HepG2 (cell line): ENCODE results near the gene TSPAN13.

Experiments used
- CTCF ChIP-seq: sonication (generic); formaldehyde crosslinking; IDR thresholded peaks from 2 replicates; pipeline ENCODE4 v1.5.0; 2020; ENCODE audit warnings: mild to moderate bottlenecking, missing genetic modification reagents, moderate library complexity
- PBX3 ChIP-seq: sonication (generic); formaldehyde crosslinking; IDR thresholded peaks from 2 replicates; pipeline ENCODE4 v1.8.1; 2023; ENCODE audit warnings: missing genetic modification reagents, inconsistent platforms, borderline replicate concordance
- POLR2A ChIP-seq, 2 experiments: IDR thresholded peaks; 2 replicates each; pipeline ENCODE4 v1.6.1; 2011; ENCODE audit warnings: low read depth in 2 of 2, low read length in 2 of 2, mild to moderate bottlenecking in 1 of 2, moderate library complexity in 1 of 2; ENCODE audit not compliant: insufficient read depth in 1 of 2
- SKIL ChIP-seq: sonication (generic); formaldehyde crosslinking; IDR thresholded peaks from 2 replicates; pipeline ENCODE4 v1.8.0; 2022; ENCODE audit warnings: missing genetic modification reagents, mild to moderate bottlenecking, moderate library complexity, borderline replicate concordance
- TEAD3 ChIP-seq: optimal IDR thresholded peaks from 2 replicates; pipeline ENCODE3; 2016; ENCODE audit warnings: borderline replicate concordance
- ZSCAN12 ChIP-seq: sonication (generic); formaldehyde crosslinking; IDR thresholded peaks from 2 replicates; pipeline ENCODE4 v1.9.0; 2021; ENCODE audit warnings: mild to moderate bottlenecking, missing genetic modification reagents

- TF ChIP-seq TEAD3 (CRISPR knock-in tag) (no peak), PBX3 (no peak), ZSCAN12 (CRISPR knock-in tag) (no peak), CTCF (CRISPR knock-in tag) (no peak), SKIL (CRISPR knock-in tag) (no peak), POLR2A (IDR thresholded peaks at IDR 0.05; ENCODE audit: insufficient read depth in 1 of 2, low read depth in 2 of 2, low read length in 2 of 2) (no peak)
Measured at GRCh38 chr7:16791905-16792698, 38.5 kb downstream of the TSPAN13 start.
